ENCODE results near the gene DNAJB5. TPM values are rescaled to one million over a fixed set of nuclear protein-coding genes. Genes with fewer than 3 reads are reported as not detected.

Gene DNAJB5
- total RNA-seq, 4 donors from 2014 or later = 1.1 to 3.7 (median 1.9) TPM

- H3K4me3 ChIP-seq (ENCODE audit: low read depth, poor library complexity, severe bottlenecking) = no peak overlapping the region
- TF ChIP-seq CTCF (IDR thresholded peaks at IDR 0.05) (no peak), POLR2A (IDR thresholded peaks at IDR 0.05) (no peak)
- 32 to 55% methylated on average over 3 of the region's 3 CpGs for WGBS, 2 donors
- intact Hi-C loops (cut with DNase I; ENCODE audit: low total_unique reads) = no loop called here
- DNase-seq (ENCODE audit: low spot score in 2 of 2) = no peak
Observed at GRCh38 chr9:34964458-34964857, 25.1 kb upstream of the DNAJB5 start.

GRCh38 chr9:34971146-34971811 lies 18.3 kb upstream of the DNAJB5 start:
- no peak for DNase-seq (ENCODE audit: low spot score in 2 of 2)
- no peak for TF ChIP-seq CTCF (IDR thresholded peaks at IDR 0.05)
- intact Hi-C loops (cut with DNase I; ENCODE audit: low total_unique reads) = no loop called here
- 83 to 85% methylated on average over 21 of the region's 21 CpGs for WGBS, 2 donors
- no peak overlapping the region for H3K4me3 ChIP-seq (ENCODE audit: low read depth, poor library complexity, severe bottlenecking)

GRCh38 chr9:34974664-34975063 lies 14.9 kb upstream of the DNAJB5 start:
- DNase-seq (ENCODE audit: low spot score in 2 of 2) = peak in 1 of 2 donors; percentile 12
- TF ChIP-seq CTCF (IDR thresholded peaks at IDR 0.05) = no peak
- TF ChIP-seq POLR2A (IDR thresholded peaks at IDR 0.05) = no peak
- intact Hi-C loops (cut with DNase I; ENCODE audit: low total_unique reads) = no loop called here
- no peak overlapping the region for H3K4me3 ChIP-seq (ENCODE audit: low read depth, poor library complexity, severe bottlenecking)
- 98% methylated on average over 2 of the region's 2 CpGs for WGBS, 2 donors

- intact Hi-C loops (cut with DNase I; ENCODE audit: low total_unique reads) = no loop called here
- H3K4me3 ChIP-seq (ENCODE audit: low read depth, poor library complexity, severe bottlenecking) = no peak overlapping the region
- no peak for TF ChIP-seq POLR2A (IDR thresholded peaks at IDR 0.05)
- no peak for TF ChIP-seq CTCF (IDR thresholded peaks at IDR 0.05)
- peak in 1 of 2 donors; percentile 79 for DNase-seq (ENCODE audit: low spot score in 2 of 2)
- 83 to 90% methylated on average over 10 to 11 of the region's 11 CpGs for WGBS, 2 donors
Observed at GRCh38 chr9:34976441-34976840, 13.1 kb upstream of the DNAJB5 start.

- no peak overlapping the region for H3K4me3 ChIP-seq (ENCODE audit: low read depth, poor library complexity, severe bottlenecking)
- DNase-seq (ENCODE audit: low spot score in 2 of 2) = no peak
- TF ChIP-seq POLR2A (IDR thresholded peaks at IDR 0.05) (no peak), CTCF (IDR thresholded peaks at IDR 0.05) (no peak)
- intact Hi-C loops (cut with DNase I; ENCODE audit: low total_unique reads) = no loop called here
- 83 to 88% methylated on average over 11 of the region's 11 CpGs for WGBS, 2 donors
Observed at GRCh38 chr9:34976992-34977391, 12.6 kb upstream of the DNAJB5 start.

Measured in lower leg skin (tissue), 4 donors.